ENCODE measurements around the gene LPP.

The LPP gene

GRCh38 chr3:188350961-188351360, 197.0 kb downstream of the LPP start:
- FAIRE-seq: no peak

DNA sequence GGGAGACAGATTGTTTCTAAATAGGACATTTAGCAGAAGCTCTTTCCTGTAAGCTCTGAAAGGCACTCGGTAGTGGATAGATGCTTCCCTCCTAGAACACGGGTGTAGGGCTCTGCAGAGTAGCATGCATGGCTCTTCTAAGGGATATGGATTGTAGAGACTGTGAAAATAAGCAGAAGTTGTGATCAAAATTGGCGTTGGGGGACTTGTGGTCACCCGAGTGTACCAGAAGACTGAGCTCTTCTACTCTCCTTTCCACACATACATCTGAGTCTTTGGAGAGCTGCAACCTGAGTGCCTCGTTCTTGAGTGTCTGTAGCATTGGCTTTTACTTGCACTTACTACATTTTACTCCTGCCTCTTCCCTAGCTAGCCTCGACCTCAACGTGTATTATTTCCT, 197.7 kb downstream of the LPP start:
- FAIRE-seq (no peak), DNase-seq (ENCODE audit: insufficient read length) (no peak)
- TF ChIP-seq TAF1 (IDR thresholded peaks at IDR 0.05; ENCODE audit: borderline replicate concordance, low read depth, low read length) (no peak), POLR2AphosphoS5 (IDR thresholded peaks at IDR 0.05; ENCODE audit: low read depth, low read length) (no peak), POLR2A (IDR thresholded peaks at IDR 0.05; ENCODE audit: low read depth, low read length) (no peak)

More at GRCh38 chr3:188350961-188351360, 197.0 kb downstream of the LPP start:
- no peak for DNase-seq (ENCODE audit: insufficient read length)
- TF ChIP-seq POLR2AphosphoS5 (IDR thresholded peaks at IDR 0.05; ENCODE audit: low read depth, low read length) (no peak), POLR2A (IDR thresholded peaks at IDR 0.05; ENCODE audit: low read depth, low read length) (no peak), TAF1 (IDR thresholded peaks at IDR 0.05; ENCODE audit: borderline replicate concordance, low read depth, low read length) (no peak)

DNA sequence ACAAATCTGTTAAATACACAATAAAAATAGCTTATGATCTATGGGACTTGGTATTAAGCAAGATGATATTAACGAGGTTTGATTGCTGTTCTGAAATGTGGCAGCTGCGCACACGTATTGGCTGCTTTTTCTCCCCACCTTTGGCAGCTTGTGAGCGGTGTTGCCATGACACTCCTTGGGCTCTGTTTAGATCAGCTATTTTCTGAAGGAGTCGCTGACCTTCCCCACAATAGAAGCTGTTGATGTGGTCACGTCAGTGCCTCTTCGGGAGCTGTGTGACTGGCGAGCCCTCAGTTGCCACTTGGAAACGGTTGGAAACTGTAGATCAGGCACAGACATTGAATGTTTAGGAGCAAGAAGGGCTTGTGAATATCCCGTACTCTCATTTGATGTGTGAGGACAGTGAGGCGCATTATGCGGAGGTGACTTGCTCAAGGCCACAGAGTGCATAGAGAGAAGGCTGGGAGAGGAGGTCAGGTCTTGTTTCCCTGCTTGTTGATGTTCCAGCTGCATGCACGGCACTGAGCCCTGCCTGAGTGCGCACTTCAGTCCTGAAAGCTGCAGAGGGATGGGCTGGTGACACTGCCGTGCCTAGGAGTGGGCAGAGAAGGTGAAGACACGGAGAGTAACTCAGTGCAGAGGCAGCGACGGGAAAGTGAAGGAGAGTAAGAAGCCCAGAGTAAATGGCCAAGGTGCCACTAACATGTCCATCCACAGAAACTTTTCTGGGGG, 198.4 kb downstream of the LPP start:
- DNase-seq (ENCODE audit: insufficient read length) (no peak), FAIRE-seq (no peak)
- no peak for TF ChIP-seq POLR2AphosphoS5 (IDR thresholded peaks at IDR 0.05; ENCODE audit: low read depth, low read length)
- TF ChIP-seq POLR2A (IDR thresholded peaks at IDR 0.05; ENCODE audit: low read depth, low read length): no peak
- TF ChIP-seq TAF1 (IDR thresholded peaks at IDR 0.05; ENCODE audit: borderline replicate concordance, low read depth, low read length): no peak

DNA sequence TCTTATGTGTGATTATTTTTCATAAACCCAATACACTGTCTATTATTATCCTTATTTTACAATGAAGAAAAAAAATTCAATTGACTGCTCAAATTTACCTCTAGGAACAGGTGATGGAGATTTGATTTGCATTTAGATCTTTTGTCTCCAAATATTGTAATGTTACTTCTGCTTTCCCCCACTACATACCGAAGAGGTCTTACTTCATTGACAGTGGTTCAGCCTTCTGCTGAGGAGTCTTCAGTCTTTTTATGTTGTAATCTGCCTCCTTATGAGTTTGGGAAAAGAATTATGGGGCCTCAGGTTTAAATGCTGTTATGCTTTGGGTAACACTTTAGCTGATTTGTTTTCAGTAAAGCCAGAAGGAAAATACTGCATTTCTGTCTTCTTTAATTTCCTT, 199.5 kb downstream of the LPP start:
- no peak for DNase-seq (ENCODE audit: insufficient read length)
- FAIRE-seq: no peak
- no peak for TF ChIP-seq POLR2AphosphoS5 (IDR thresholded peaks at IDR 0.05; ENCODE audit: low read depth, low read length)
- TF ChIP-seq POLR2A (IDR thresholded peaks at IDR 0.05; ENCODE audit: low read depth, low read length): no peak
- no peak for TF ChIP-seq TAF1 (IDR thresholded peaks at IDR 0.05; ENCODE audit: borderline replicate concordance, low read depth, low read length)

- DNase-seq (ENCODE audit: insufficient read length) (no peak), FAIRE-seq (no peak)
- TF ChIP-seq POLR2AphosphoS5 (IDR thresholded peaks at IDR 0.05; ENCODE audit: low read depth, low read length): no peak
- TF ChIP-seq TAF1 (IDR thresholded peaks at IDR 0.05; ENCODE audit: borderline replicate concordance, low read depth, low read length): no peak
- TF ChIP-seq POLR2A (IDR thresholded peaks at IDR 0.05; ENCODE audit: low read depth, low read length): no peak
Observed at GRCh38 chr3:188358787-188359493, 205.0 kb downstream of the LPP start.

GRCh38 chr3:188360364-188360881, 206.5 kb downstream of the LPP start:
- no peak for FAIRE-seq
- DNase-seq (ENCODE audit: insufficient read length): no peak
- TF ChIP-seq POLR2A (IDR thresholded peaks at IDR 0.05; ENCODE audit: low read depth, low read length) (no peak), POLR2AphosphoS5 (IDR thresholded peaks at IDR 0.05; ENCODE audit: low read depth, low read length) (no peak), TAF1 (IDR thresholded peaks at IDR 0.05; ENCODE audit: borderline replicate concordance, low read depth, low read length) (no peak)

GRCh38 chr3:188361888-188362287, 207.9 kb downstream of the LPP start:
- DNase-seq (ENCODE audit: insufficient read length): no peak
- TF ChIP-seq TAF1 (IDR thresholded peaks at IDR 0.05; ENCODE audit: borderline replicate concordance, low read depth, low read length): no peak
- no peak for TF ChIP-seq POLR2A (IDR thresholded peaks at IDR 0.05; ENCODE audit: low read depth, low read length)
- no peak for TF ChIP-seq POLR2AphosphoS5 (IDR thresholded peaks at IDR 0.05; ENCODE audit: low read depth, low read length)
- no peak for FAIRE-seq

DNA sequence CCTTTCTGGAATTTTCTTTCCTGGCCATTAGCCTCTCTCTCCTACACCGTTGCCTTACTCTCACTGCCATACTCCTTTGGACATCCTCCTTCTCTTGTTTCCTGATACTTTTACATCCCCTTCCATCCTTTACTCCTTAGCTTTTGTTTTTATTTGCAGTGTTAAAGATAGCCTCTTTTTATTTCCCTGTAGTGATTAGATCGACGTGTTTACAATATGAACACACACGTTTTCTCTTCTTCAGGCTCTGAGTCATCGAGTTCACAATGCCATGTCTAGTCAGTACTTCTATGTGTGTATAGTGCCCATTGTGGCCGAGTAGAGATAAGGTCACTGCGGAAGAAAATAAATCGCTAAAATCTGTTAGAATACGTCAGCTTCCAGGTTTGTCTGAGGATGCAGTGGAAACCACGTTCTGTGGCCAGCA, 208.5 kb downstream of the LPP start:
- TF ChIP-seq POLR2AphosphoS5 (IDR thresholded peaks at IDR 0.05; ENCODE audit: low read depth, low read length) (no peak), TAF1 (IDR thresholded peaks at IDR 0.05; ENCODE audit: borderline replicate concordance, low read depth, low read length) (no peak)
- DNase-seq (ENCODE audit: insufficient read length) (no peak), FAIRE-seq (no peak)

DNA sequence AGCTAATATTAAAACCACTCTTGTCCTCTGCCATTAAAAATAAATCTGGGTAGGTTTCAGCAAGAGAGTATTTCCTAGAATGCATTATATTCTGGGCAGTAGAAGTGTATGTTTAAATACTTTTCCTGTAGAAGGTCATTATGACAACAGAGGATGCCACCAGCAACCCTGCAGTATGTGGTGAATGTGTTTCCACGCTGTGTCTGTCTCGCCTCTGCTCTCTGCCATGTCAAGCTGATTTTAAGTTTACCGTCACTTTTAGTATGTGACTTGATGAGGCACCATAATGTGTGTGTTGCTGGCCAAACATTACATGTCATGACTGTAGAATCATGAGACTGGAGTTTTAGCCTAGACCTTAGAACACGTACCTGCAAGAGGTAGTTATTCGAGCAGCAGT, 211.2 kb downstream of the LPP start:
- FAIRE-seq: no peak
- no peak for TF ChIP-seq TAF1 (IDR thresholded peaks at IDR 0.05; ENCODE audit: borderline replicate concordance, low read depth, low read length)
- DNase-seq (ENCODE audit: insufficient read length): no peak

DNA sequence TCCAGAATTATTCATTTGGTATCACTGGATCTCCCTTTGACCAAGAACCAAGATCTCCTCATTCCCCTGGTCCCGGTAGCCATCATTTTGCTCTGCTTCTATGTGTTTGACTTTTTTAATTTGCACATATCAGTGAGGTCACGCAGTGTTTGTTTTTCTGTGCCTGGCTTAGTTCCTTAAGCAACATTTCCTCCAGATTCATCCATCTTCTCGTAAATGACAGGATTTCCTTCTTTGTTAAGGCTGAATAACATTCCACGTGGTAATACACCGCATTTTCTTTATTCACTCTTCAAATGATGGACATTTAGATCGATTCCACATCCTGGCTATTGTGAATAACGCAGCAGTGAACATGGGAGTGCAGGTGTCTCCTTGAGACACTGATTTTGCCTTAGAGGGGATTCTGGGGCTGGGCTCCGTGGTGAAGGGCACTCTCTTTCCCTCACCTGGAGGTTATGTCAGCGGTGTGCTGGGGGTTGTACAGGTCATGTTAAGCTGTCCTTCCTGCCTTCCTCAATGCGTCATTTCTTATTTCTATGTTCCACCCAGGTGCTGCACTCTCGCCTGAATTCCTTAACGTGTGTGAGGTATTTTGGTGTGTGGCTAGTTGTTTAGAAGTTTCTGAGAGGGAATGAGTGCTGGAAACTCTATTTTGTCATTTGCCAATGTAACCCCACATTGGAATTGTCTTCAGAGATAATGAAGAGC, 212.2 kb downstream of the LPP start:
- no peak for DNase-seq (ENCODE audit: insufficient read length)
- TF ChIP-seq TAF1 (IDR thresholded peaks at IDR 0.05; ENCODE audit: borderline replicate concordance, low read depth, low read length): no peak
- TF ChIP-seq POLR2AphosphoS5 (IDR thresholded peaks at IDR 0.05; ENCODE audit: low read depth, low read length): no peak
- TF ChIP-seq POLR2A (IDR thresholded peaks at IDR 0.05; ENCODE audit: low read depth, low read length): no peak
- FAIRE-seq: no peak

DNA sequence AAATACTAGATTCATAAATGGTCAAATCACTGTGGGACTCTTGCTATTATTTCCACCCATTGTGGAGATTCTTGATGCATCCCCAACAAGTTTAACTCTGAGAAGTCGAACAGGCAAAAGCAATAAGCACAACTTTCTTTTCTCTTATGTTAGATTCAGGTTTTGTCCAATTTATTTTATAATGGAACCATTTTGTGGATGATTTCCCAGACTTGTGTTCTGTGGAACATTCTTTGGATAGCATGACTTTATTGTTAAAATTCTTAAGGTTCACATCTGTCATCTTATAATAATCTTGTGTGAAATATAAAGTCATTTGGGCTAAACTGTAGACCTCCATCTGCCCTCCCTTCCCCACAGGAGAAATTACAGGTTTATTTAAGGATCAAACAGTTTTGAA, 213.7 kb downstream of the LPP start:
- TF ChIP-seq TAF1 (IDR thresholded peaks at IDR 0.05; ENCODE audit: borderline replicate concordance, low read depth, low read length) (no peak), POLR2AphosphoS5 (IDR thresholded peaks at IDR 0.05; ENCODE audit: low read depth, low read length) (no peak), POLR2A (IDR thresholded peaks at IDR 0.05; ENCODE audit: low read depth, low read length) (no peak)
- no peak for FAIRE-seq
- no peak for DNase-seq (ENCODE audit: insufficient read length)
